Stimulated activated CD8-positive, alpha-beta memory T cell treated with anti-CD3 and anti-CD28 coated beads, Interleukin-4, amount 100 ng/mL, for 1 hour (primary cell): ENCODE results near the gene TAS2R60.
"Not testable (repeated sequence)": the region's sequence is repeated elsewhere in the genome, so short reads cannot be mapped to it uniquely, and the experiment has no call there.

ENCODE experiments used
- DNase-seq, 2 donors: peaks; one replicate each; pipeline ENCODE4 v3.0.0-alpha.2; 2020; ENCODE audit warnings: low read depth in 2 of 2, low spot score in 1 of 2

Gene TAS2R60

DNA sequence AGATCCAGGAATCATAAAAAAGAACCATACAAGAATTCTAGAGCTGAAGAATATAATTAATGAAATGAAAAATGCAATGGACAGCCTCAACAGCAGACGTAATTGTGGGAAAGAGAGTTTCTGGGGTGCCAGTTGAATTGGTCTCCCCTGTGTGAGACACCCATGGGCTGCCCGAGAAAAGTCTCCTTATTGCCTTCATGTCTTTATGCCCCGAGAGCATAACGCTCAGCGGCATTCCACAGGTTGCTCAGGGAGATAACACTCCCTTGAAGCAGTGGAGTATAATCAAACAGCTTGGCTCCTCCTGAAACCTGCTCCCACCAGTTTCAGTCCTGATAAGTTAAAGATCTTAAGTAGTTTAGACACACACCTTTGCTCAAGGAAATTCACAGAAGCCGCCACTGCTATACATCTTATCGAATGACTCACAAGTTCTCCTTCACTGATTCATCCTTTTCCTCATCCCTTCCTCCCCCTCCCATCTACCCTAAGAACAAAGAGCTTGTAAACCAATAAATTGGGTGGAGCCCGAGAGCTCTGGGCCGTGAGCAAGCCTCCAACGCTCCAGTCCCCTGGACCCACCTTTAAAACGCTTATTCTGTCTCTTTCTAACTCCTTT, 28.9 kb downstream of the TAS2R60 start:
- DNase-seq, result not testable (repeated sequence)

DNA sequence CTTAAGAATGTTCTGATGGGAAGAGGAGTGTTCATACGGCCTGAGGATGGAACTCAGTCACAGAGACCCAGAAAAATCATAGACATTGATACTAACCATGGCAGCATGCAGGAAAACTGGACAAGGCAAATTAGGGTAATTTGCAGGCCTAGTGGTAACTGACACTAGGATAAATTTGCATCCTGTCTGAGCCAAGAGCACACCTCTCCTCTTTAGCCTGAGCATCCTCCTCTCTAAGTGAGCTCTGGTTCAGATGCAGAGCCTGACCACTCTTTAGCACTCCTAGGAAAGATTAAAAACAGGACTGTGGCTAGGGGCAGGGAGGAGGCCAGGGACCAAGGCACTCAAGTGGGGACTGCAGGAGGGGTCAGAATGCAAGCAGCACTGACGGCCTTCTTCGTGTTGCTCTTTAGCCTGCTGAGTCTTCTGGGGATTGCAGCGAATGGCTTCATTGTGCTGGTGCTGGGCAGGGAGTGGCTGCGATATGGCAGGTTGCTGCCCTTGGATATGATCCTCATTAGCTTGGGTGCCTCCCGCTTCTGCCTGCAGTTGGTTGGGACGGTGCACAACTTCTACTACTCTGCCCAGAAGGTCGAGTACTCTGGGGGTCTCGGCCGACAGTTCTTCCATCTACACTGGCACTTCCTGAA, 34.4 kb downstream of the TAS2R60 start, which contains the start of gene TAS2R41:
TSS of gene TAS2R41 (plus strand) at position 373 of the 650 bp plus-strand sequence. CDS start at position 373, 0 bp downstream.
- DNase-seq, result no peak

DNA sequence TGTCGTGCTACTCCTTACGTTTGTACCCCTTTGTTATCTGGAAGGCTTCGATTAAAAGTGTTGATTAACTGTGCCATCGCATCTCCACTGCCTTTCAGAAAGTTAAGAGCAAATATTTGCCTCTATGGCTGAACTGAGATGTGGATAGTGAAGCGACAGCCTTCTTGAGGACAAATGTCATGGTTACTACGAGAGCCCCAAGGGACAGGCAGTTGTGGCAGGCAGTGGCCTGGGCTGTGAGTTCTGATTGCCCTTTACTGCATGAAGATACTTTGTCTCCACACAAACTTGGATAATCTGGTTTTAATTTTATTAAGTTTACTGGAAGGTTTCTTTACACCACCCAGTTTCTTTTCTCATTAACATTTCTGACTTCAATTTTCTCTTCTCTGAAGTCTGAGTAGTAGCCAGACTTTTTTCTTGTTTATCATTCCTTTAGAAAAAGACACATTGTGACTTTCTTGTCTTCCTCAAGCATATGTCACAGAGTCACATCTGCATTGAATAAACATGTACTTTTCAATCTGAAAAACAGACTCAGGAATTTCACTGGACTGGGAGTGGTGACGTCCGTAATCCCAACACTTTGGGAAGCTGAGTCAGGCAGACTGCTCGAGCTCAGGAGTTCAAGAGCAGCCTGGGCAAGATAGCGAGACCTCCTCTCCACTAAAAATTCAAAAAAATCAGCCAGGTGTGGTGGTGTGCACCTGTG, 36.0 kb downstream of the TAS2R60 start:
- no peak for DNase-seq

DNA sequence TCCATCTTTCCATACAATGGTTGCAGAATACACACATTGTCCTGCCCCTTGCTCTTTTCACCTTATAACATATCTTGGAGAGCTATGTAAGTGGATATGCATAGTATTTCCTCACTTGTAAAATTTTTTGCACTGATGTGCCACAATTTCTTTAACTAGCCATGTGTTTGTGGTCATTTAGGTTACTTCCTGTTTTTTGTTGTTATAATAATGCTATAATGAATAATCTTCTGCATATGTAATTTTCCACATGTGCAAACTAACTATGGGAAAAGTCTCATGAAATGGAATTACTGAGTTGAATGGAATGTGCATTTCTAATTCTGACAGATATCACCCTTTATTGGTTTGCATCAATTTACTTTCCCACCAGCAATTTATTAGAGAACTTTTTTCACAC, 37.2 kb downstream of the TAS2R60 start:
- DNase-seq, result no peak

DNA sequence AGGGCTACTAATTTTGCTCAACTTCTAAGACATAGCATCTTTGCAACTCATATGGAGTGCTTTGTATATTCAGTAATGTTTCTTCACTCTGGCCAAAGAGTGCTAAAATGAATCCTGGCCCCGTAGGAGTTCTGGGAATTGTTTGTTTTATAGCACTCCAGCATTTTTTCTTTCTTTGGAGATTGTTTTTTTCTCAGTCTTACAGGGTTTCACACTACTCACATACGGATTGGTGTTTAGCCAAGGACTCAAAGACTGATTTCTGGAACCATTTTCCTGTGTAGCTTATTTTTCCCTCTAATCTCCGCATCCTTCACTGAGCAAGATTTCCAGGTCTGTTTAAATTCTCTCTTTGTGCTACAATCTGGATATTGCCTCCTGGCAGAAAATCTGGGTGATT, 40.9 kb downstream of the TAS2R60 start:
- no peak for DNase-seq

DNA sequence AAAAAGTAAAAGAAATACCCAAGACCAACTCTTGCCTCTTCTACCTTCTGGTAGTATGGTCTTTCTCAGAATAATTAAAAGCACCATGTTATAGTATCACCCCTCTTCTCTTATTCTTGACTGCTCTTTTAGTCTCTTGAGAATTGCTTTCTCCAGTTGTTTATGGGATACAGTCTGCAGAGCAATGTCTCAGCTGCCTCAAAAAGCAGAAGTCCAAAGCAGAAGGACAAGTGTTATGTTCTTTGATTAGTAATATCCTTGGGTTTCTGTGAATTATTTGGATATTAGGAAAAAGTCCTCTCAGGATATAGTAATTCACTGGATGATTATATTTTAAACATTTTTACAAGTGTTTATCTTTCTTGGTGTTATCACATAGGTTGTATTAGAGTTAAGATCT, 41.8 kb downstream of the TAS2R60 start:
- DNase-seq, result no peak

DNA sequence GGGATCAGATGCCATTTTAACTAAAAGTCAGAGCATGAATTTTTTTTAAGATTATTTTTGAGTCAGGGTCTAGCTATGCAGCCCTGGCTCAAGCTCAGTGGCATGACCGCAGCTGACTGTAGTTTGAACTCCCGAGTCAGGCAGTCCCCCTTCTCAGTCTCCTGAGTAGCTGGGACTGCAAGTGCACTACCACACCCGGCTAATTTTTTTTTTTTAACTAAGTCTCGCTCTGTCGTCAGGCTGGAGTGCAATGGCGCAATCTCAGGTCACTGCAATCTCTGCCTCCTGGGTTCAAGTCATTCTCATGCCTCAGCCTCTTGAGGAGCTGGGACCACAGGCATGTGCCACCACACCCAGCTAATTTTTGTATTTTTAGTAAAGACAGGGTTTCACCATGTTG, 42.2 kb downstream of the TAS2R60 start:
- DNase-seq, result no peak

DNA sequence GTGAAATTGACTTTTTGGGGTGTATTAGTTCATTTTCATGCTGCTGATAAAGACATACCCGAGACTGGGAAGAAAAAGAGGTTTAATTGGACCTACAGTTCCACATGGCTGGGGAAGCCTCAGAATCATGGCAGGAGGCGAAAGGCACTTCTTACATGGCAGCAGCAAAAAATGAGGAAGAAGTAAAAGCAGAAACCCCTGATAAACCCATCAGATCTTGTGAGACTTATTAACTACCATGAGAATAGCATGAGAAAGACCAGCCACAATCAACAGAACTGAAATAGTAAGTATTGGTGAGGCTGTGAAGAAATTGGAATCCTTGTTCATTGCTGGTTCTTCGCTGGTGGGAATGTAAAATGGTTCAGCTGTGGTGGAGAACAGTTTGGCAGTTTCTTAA, 43.0 kb downstream of the TAS2R60 start:
- not testable (repeated sequence) for DNase-seq

DNA sequence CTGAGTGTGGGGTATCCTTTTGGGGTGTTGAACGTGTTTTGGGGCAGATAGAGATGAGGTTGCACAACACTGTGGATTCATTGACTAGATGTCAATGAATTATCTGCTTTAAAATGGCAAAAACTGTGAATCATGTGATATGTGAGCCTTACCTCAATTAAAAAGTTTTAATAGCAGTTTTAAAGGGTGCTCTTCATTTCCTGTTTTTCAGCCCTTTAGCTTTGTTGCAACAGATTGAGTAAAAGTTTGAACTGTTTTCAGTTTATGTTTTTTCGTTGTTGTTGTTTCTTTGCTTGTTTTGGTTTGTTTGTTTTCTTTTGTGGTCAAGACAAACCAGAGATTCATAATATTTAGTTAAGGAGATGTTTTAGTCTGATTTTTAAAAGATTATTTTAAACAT, 43.8 kb downstream of the TAS2R60 start:
- DNase-seq, result no peak

DNA sequence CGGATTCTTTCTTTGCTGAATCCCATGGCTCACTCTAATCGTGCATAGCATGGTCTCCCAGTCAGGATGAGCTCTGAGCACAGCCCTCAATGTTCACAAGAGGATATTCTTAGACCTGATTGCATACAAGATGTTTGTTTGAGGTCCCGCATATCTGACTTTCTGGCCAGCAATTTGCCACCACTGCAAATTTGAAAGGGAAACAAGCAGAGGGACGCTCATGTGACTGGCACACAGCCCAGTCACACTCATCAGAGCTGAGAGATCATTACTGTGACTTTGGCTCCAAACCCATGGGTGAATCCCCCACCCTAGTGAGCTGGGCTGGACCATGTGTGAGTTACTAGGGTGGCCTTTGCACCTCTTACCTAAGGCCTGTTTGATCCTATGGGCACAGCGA, 44.3 kb downstream of the TAS2R60 start:
- DNase-seq, result no peak

DNA sequence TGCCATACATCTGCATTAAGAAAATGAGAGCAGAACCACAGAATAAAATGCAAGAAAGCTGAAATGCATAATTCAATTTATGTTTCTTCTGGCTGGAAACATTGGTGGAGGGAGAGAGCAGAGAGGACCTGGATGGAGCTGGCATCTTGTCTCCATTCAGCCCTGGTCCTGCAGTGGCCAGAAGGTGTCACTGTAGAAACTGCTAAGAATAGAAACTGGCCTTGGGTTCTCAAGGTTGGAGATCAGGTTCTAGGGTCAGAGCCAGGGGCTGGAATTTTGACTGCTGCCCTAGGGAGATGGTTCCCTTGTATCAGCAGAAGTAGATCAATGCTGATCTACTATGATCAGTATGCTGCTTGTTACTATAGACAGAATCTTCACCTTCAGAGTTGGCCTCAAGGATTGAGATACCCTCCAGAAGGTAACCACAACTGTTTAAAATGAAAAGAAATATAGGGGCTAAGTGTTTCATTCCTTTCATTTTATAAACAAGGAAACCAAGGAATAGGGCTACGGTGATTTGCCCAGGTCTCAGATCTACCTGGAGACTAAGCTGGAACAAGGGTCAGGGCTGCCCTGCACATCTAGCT, 47.6 kb downstream of the TAS2R60 start:
- no peak for DNase-seq

DNA sequence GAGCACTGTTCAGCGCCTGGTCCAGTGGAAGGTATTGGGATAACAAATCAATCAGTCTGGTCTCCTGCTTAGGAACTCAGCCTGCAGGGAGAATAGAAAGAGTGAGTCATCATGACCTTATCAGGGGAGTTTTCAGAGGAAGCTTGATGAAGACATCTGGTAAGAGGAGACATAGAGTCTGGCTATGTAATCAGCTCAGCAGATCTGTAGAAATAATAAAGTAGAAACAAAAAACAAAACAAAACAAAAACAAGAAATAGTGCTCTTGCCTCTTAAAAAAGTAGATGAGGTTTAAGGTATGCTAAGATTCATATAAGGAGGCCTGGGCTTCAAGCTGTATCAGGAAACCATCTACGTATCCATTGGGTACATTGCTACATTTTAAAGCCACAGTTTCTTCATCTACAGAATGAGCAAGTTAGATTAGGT, 48.8 kb downstream of the TAS2R60 start:
- DNase-seq, result no peak

DNA sequence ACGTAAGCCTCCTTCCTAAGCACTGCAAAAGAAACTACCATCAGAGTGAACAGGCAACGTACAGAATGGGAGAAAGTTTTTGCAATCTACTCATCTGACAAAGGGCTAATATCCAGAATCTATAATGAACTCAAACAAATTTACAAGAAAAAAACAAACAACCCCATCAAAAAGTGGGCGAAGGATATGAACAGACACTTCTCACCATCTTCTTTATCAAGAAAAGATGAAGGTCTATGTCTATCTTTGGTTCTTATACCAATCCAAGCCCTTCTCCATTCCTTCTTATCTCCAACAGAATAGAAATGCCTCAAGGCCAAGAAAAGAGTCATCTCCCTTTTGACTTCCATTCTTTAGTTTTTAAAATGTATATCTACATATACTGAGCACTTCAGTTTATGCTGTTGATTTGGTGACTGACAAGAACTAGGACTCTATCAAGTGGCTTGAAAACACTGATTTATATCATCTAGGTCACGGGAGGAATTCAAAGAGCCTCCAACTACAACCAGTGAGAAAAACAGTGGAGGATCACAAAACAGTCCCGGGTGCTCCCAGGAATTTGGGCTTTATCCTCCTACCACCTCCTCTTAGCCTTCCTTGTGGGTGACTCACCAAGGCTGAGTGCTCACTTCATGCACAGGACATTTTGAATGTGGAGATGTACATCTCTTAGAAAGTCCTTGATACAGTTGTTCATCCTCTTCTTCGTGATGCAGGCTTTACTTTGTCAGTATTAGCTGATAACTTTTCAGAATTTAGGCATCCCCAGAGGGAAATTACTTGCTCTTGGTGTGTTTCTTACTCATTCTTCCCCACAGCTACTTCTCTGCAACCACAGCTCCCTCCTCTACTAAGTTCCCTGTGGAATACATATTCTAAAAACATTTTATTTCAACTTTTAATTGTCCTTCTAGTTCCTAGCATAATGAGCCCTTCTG, 49.8 kb downstream of the TAS2R60 start:
- no peak for DNase-seq

DNA sequence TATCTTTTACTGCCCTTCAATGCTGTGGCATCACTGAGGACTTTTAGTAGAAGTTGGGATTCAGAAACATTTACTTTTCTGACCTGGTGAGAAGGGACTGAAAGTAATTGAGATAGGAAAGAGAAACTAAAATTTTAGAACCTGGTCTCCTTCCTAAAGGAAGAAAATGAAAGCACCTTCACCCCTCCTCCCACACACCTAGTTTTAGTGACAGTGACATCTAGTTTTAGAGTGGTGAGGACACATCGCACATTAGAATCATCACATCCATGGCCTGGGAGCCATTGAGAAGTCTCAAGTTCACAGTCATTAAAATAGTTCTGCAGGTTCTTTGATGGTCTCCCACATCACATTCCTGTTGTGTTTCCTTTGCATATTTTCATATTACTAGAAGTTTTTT, 50.5 kb downstream of the TAS2R60 start:
- DNase-seq, result no peak
